ENCODE results near the gene HYOU1.
"Not testable (repeated sequence)": the region's sequence is repeated elsewhere in the genome, so short reads cannot be mapped to it uniquely, and the experiment has no call there.

The HYOU1 gene

GRCh38 chr11:119057000-119057769 lies at the start of gene HYOU1:
TSS of gene HYOU1 (minus strand) at chr11:119057205. CDS start at chr11:119056160, 1,045 bp downstream.
- Histone ChIP-seq H3K4me3 (ENCODE audit: low read depth, low read length) (peak within 1 kb of the TSS; percentile 76), H3K27me3 (ENCODE audit: insufficient read depth, low read depth, severe bottlenecking) (no peaks in the 10 kb centered on the region), H3K9me3 (ENCODE audit: severe bottlenecking) (no peaks in the 10 kb centered on the region), H3K27ac (peak within 1 kb of the TSS; percentile 86), H3K36me3 (peaks cover 36% of the 10 kb centered on the region)
- peak; percentile 98 for DNase-seq
- peak; percentile 25; the same call in 1 of the 2 replicates for TF ChIP-seq CTCF (IDR thresholded peaks at IDR 0.05; ENCODE audit: low read depth, low read length)

- Histone ChIP-seq H3K9me3 (ENCODE audit: severe bottlenecking) (no peaks in the 10 kb centered on the region), H3K4me3 (ENCODE audit: low read depth, low read length) (no peak overlapping the region), H3K36me3 (peaks cover 2% of the 10 kb centered on the region), H3K27ac (peak overlapping the region; percentile 98), H3K27me3 (ENCODE audit: insufficient read depth, low read depth, severe bottlenecking) (no peaks in the 10 kb centered on the region)
- peak; percentile 47; the same call in 1 of the 2 replicates for TF ChIP-seq CTCF (IDR thresholded peaks at IDR 0.05; ENCODE audit: low read depth, low read length)
- peak; percentile 73 for DNase-seq
These were observed 46.8 kb upstream of the HYOU1 start for GRCh38 chr11:119103793-119104192.

- H3K27ac ChIP-seq: peak overlapping the region; percentile 98
These were observed 46.2 kb upstream of the HYOU1 start for GRCh38 chr11:119103161-119103664.

GRCh38 chr11:119101759-119102423 lies 44.9 kb upstream of the HYOU1 start, which contains the start of gene DPAGT1:
TSS of gene DPAGT1 (minus strand) at chr11:119101853. CDS start at chr11:119101655, 198 bp downstream.
- H3K9me3 ChIP-seq (ENCODE audit: severe bottlenecking): no peaks in the 10 kb centered on the region
- DNase-seq: peak; percentile 94
- no peak for TF ChIP-seq CTCF (IDR thresholded peaks at IDR 0.05; ENCODE audit: low read depth, low read length)
- H3K27me3 ChIP-seq (ENCODE audit: insufficient read depth, low read depth, severe bottlenecking): no peaks in the 10 kb centered on the region
- peak within 1 kb of the TSS; percentile 68 for H3K4me3 ChIP-seq (ENCODE audit: low read depth, low read length)
- peaks cover 20% of the 10 kb centered on the region for H3K36me3 ChIP-seq
- peak within 1 kb of the TSS; percentile 98 for H3K27ac ChIP-seq

More at GRCh38 chr11:119103161-119103664, 46.2 kb upstream of the HYOU1 start:
- not testable (repeated sequence) for DNase-seq; H3K9me3 ChIP-seq (ENCODE audit: severe bottlenecking); H3K4me3 ChIP-seq (ENCODE audit: low read depth, low read length); H3K27me3 ChIP-seq (ENCODE audit: insufficient read depth, low read depth, severe bottlenecking); H3K36me3 ChIP-seq

- peak overlapping the region; percentile 68 for H3K4me3 ChIP-seq (ENCODE audit: low read depth, low read length)
- TF ChIP-seq CTCF (IDR thresholded peaks at IDR 0.05; ENCODE audit: low read depth, low read length): no peak
- no peaks in the 10 kb centered on the region for H3K9me3 ChIP-seq (ENCODE audit: severe bottlenecking)
- H3K27me3 ChIP-seq (ENCODE audit: insufficient read depth, low read depth, severe bottlenecking): no peaks in the 10 kb centered on the region
- no peak for DNase-seq
- H3K27ac ChIP-seq: peak overlapping the region; percentile 98
- peaks cover 27% of the 10 kb centered on the region for H3K36me3 ChIP-seq
These were observed 44.2 kb upstream of the HYOU1 start for GRCh38 chr11:119100994-119101758.
